Adipose tissue (tissue), 3 donors: ENCODE results near the gene PAIP2B. TPM values are rescaled to one million over a fixed set of nuclear protein-coding genes. Genes with fewer than 3 reads are reported as not detected.

ENCODE experiments used
- H3K27ac ChIP-seq: one replicate; pipeline ENCODE4 v1.5.1; 2013; ENCODE audit warnings: low read depth, low read length
- WGBS, 3 donors: extraction: QIAGEN DNeasy Blood & Tissue Kit; methylation state at CpG; one replicate each; pipeline ENCODE4 v1.1.7; 2013; 5-methylcytosine and 5-hydroxymethylcytosine counted together
- polyA plus RNA-seq, 3 donors: library from polyadenylated mRNA; stranded (reverse); fragments of 200-250 nt; gene quantifications; one replicate each; pipeline ENCODE4 v1.2.3, GENCODE V29; 2013
- donor health status: healthy with polysubstance abuse.
- donor health status: Bipolar disorder and iron deficiency.
- donor health status: healthy.

Gene PAIP2B
- polyA plus RNA-seq, 3 donors, result 2.7 to 30.7 (median 4.9) TPM

DNA sequence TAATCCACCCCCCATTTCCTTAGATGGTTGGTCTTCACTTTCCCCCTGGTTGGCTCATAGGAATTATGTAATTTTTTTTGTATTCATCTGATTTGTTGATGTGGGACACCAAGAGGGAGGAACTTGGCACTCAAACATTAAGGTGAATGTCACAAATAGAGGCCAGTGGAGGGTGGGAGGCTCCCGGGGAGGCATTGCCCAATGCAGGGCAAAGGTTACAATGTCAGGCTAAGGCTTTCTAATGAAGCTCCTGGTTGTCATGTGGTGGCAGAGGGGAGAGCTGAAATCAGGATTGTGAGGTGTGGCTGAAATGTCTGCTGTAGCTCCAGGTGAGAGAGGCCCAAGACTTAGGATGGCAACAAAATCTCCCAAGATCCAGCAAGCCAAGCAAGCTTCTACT is 53.8 kb downstream of the PAIP2B start:
- H3K27ac ChIP-seq, result no peak overlapping the region
- 41 to 51% (median 48%) methylated on average over 1 of the region's 1 CpG for WGBS, 3 donors

DNA sequence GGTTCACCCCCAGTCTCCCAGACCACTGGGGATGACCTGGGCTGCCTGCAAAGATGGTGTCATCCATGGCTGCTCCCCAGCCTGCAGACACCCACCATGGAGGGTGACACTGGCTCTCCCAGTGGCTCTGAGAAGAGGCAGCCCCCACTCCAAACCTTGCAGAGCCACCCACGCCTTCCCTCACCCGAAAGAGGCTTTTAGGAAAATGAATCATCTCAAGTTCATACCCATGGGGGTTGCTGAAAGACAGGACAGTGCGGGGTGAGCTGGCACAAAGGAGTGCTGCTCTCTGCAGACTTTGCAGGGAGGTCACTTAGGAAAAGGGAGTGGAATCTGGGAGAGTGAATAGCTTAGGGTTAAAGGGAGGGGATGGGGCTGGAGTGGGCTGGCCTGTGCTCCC is 60.1 kb downstream of the PAIP2B start:
- WGBS, 3 donors, result 59 to 70% (median 65%) methylated on average over 3 of the region's 3 CpGs
- no peak overlapping the region for H3K27ac ChIP-seq

GRCh38 chr2:71157124-71157793 is 69.6 kb downstream of the PAIP2B start:
- WGBS, 3 donors, result 8 to 11% (median 11%) methylated on average over 16 of the region's 16 CpGs
- H3K27ac ChIP-seq, result no peak overlapping the region

- 45 to 54% (median 54%) methylated on average over 6 of the region's 6 CpGs for WGBS, 3 donors
- no peak overlapping the region for H3K27ac ChIP-seq
Observed at GRCh38 chr2:71156573-71156972, 70.3 kb downstream of the PAIP2B start.

GRCh38 chr2:71155846-71156245 is 71.1 kb downstream of the PAIP2B start:
- 76 to 92% (median 91%) methylated on average over 4 of the region's 4 CpGs for WGBS, 3 donors
- H3K27ac ChIP-seq, result no peak overlapping the region

GRCh38 chr2:71154798-71155197 is 72.1 kb downstream of the PAIP2B start:
- WGBS, 3 donors, result 45 to 71% (median 57%) methylated on average over 6 of the region's 6 CpGs
- H3K27ac ChIP-seq, result no peak overlapping the region

- WGBS, 3 donors, result 80 to 86% (median 80%) methylated on average over 8 of the region's 8 CpGs
- H3K27ac ChIP-seq, result no peak overlapping the region
Observed at GRCh38 chr2:71154279-71154678, 72.6 kb downstream of the PAIP2B start.

- WGBS, 3 donors, result 71 to 75% (median 74%) methylated on average over 11 of the region's 11 CpGs
- H3K27ac ChIP-seq, result no peak overlapping the region
Observed at GRCh38 chr2:71153585-71154224, 73.2 kb downstream of the PAIP2B start.

DNA sequence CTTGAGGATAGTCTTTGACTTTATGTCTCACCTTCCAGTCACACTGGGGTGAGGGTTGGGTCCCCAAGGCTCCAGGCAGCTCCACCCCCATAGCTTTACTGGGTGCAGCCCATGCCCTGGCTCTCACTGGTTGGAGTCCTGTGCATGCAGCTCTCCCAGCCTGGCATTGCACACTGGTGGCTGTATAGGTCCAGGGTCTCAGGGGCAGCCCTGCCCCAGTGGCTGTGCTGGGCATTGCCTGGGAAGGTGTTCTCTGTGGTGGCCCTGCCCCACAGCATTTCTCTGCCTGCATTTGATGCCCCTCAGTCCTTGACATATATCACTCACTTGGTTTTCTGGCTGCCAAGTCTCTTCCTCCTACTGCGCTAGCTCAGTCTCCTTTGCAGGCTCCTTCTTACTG is 75.3 kb downstream of the PAIP2B start:
- 45 to 100% (median 97%) methylated on average over 1 of the region's 1 CpG for WGBS, 3 donors
- no peak overlapping the region for H3K27ac ChIP-seq

- WGBS, 3 donors, result 48 to 62% (median 56%) methylated on average over 3 of the region's 3 CpGs
- no peak overlapping the region for H3K27ac ChIP-seq
Observed at GRCh38 chr2:71150082-71150816, 76.7 kb downstream of the PAIP2B start.

GRCh38 chr2:71148506-71149063 is 78.3 kb downstream of the PAIP2B start:
- WGBS, 3 donors, result 68 to 91% (median 87%) methylated on average over 2 of the region's 2 CpGs
- no peak overlapping the region for H3K27ac ChIP-seq

DNA sequence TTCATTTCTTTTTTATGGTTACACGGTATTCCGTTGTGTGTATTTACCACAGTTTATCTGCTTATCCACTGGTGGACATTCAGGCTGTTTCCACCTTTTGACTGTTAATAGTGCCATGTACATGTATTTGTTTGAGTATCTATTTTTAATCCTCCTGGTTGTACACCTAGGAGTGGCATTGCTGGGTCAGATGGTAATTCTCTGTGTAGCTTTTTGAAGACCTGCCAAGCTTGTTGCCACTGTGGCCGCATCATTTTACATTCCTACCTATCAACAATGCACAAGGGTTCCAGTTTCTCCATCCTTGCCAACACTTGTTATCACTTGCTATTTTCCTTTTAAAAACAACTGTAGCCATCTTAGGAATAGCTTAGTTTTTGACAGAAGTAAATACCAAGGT is 83.1 kb downstream of the PAIP2B start:
- no peak overlapping the region for H3K27ac ChIP-seq
- 91 to 97% (median 95%) methylated on average over 3 of the region's 3 CpGs for WGBS, 3 donors

DNA sequence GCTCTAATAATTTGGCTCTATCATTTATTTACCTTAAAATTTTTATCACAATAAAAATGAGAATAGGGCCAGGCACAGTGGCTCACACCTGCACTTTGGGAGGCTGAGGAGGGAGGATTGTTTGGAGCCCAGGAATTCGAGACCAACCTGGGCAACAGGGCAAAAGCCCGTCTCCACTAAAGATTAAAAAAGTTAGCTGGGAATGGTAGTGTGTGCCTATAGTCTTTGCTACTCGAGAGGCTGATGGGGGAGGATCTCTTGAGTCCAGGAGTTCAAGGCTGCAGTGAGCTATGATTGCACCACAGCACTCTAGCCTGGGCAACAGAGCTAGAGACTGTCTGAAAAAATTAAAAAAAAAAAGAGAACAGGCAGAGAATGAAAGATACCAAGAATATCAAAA is 90.7 kb downstream of the PAIP2B start:
- 81 to 95% (median 95%) methylated on average over 3 of the region's 3 CpGs for WGBS, 3 donors
- no peak overlapping the region for H3K27ac ChIP-seq

GRCh38 chr2:71133603-71134002 is 93.3 kb downstream of the PAIP2B start:
- no peak overlapping the region for H3K27ac ChIP-seq

Other genes with a start within 250 kb of the PAIP2B start
- gene ANKRD53, start 248.5 kb downstream of the PAIP2B start, polyA plus RNA-seq, result 10 to 100 TPM in 1 of 3 donors, 1 to 10 TPM in 2; 5.5 to 31.9 (median 8.9) TPM
- gene TEX261, start 232.2 kb downstream of the PAIP2B start, polyA plus RNA-seq, result 10 to 100 TPM; 32.3 to 56.6 (median 45.3) TPM
- gene NAGK, start 158.5 kb downstream of the PAIP2B start, polyA plus RNA-seq, result 100 to 1,000 TPM in 1 of 3 donors, 10 to 100 TPM in 2; 52.6 to 108 (median 90.4) TPM
- 10 to 100 TPM; 19.4 to 23.3 (median 22.5) TPM for gene MCEE, start 96.9 kb downstream of the PAIP2B start, polyA plus RNA-seq
- gene MPHOSPH10, start 96.5 kb downstream of the PAIP2B start, polyA plus RNA-seq, result 10 to 100 TPM; 10.4 to 22.4 (median 19.9) TPM
- gene ZNF638, start 104.7 kb upstream of the PAIP2B start, polyA plus RNA-seq, result 100 to 1,000 TPM in 1 of 3 donors, 10 to 100 TPM in 2; 30.7 to 118 (median 38.9) TPM
- gene DYSF, start 226.5 kb upstream of the PAIP2B start, polyA plus RNA-seq, result 10 to 100 TPM in 2 of 3 donors, 1 to 10 TPM in 1; 1.5 to 24.0 (median 20.7) TPM